ENCODE results near the gene PCNX1. TPM values are rescaled to one million over a fixed set of nuclear protein-coding genes. Genes with fewer than 3 reads are reported as not detected.

Gene PCNX1
- total RNA-seq, 1 experiment from 2014 or later = 48.0 TPM

DNA sequence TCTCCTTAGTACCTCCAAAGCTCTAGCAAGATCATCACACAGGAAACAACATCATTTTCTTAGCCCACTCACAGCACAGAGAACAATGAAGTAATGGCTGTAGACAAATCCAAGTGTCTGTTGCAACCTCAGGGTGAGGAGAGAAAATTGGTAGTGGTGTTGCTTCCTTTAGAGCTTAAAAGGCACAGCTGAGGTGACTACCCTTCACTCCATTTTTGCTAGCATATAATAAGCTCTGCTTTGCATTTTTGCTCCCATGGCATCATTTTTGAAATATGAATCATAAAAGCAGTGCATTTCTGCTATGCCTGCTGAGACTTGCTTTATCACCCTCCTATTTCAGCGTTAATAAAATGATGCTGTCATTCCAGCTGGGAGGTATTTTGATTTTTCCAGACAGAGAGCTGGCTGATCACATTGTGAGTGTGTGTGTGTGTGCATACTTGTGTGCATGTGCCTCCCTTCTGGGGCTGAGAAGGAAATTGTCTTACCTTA is 18.5 kb upstream of the PCNX1 start:
- H3K14ac ChIP-seq (ENCODE audit: insufficient read depth, low read length) = no peak overlapping the region
- Mint-ChIP-seq H3K27me3 (ENCODE audit: low read depth) (no peaks in the 10 kb centered on the region), H3K9me3 (no peaks in the 10 kb centered on the region), H3K4me1 (peaks cover 24 to 25% of the 10 kb centered on the region in 2 experiments), H3K36me3 (ENCODE audit: insufficient read depth in 1 of 3, low read depth in 3 of 3) (no peaks in the 10 kb centered on the region), H3K27ac (no peak overlapping the region), H3K4me3 (no peak overlapping the region)
- H3K4me2 ChIP-seq (ENCODE audit: insufficient read depth, insufficient read length, low read length) = no peak overlapping the region
- no peak overlapping the region for H2AK5ac ChIP-seq (ENCODE audit: insufficient read length, low read length)
- H3K23me2 ChIP-seq (ENCODE audit: insufficient read length, low read depth, low read length, poor library complexity, severe bottlenecking) = no peaks in the 10 kb centered on the region
- H3K9me3 ChIP-seq (ENCODE audit: control insufficient read depth, low read depth, low read length) = no peaks in the 10 kb centered on the region
- no peak overlapping the region for H3K4ac ChIP-seq (ENCODE audit: low read depth, low read length)
- H4K91ac ChIP-seq (ENCODE audit: insufficient read length, low read depth, low read length) = no peak overlapping the region
- H2AFZ ChIP-seq (ENCODE audit: low read length) = no peak overlapping the region
- no peak overlapping the region for H4K5ac ChIP-seq (ENCODE audit: insufficient read length, low read depth, low read length)
- no peak overlapping the region for H4K8ac ChIP-seq (replicated peaks; ENCODE audit: insufficient read length, low read depth, low read length)
- H2BK120ac ChIP-seq (ENCODE audit: low read depth, low read length, poor library complexity, severe bottlenecking) = no peak overlapping the region
- no peaks in the 10 kb centered on the region for H4K20me1 ChIP-seq (ENCODE audit: control insufficient read depth, insufficient read depth, insufficient read length)
- no peak overlapping the region for H2BK12ac ChIP-seq (ENCODE audit: insufficient read length, low read depth, low read length)
- no CpG with 5 or more reads among the region's 1 CpG for WGBS (ENCODE audit: extremely low coverage, insufficient read length, low lambda C conversion rate)
- no peaks in the 10 kb centered on the region for H3K79me2 ChIP-seq (ENCODE audit: insufficient read depth, low read length)
- H2BK15ac ChIP-seq (ENCODE audit: low read depth, low read length) = no peak overlapping the region
- H3K23ac ChIP-seq (ENCODE audit: insufficient read length, low read depth, low read length) = no peak overlapping the region
- H3K27ac ChIP-seq (ENCODE audit: insufficient read length, low read depth, low read length) = no peak overlapping the region
- no peak overlapping the region for H3T11ph ChIP-seq (ENCODE audit: low read length)
- H3K4me1 ChIP-seq (ENCODE audit: insufficient read depth, low read length) = no peaks in the 10 kb centered on the region
- H2BK5ac ChIP-seq (ENCODE audit: insufficient read length, low read length) = no peak overlapping the region
- H2BK20ac ChIP-seq (ENCODE audit: low read depth, low read length, poor library complexity, severe bottlenecking) = no peak overlapping the region
- no peak overlapping the region for H3K56ac ChIP-seq (ENCODE audit: insufficient read length, low read depth, low read length)
- H3K27me3 ChIP-seq (ENCODE audit: insufficient read depth, low read length) = no peaks in the 10 kb centered on the region
- TF ChIP-seq, protein P1, sequence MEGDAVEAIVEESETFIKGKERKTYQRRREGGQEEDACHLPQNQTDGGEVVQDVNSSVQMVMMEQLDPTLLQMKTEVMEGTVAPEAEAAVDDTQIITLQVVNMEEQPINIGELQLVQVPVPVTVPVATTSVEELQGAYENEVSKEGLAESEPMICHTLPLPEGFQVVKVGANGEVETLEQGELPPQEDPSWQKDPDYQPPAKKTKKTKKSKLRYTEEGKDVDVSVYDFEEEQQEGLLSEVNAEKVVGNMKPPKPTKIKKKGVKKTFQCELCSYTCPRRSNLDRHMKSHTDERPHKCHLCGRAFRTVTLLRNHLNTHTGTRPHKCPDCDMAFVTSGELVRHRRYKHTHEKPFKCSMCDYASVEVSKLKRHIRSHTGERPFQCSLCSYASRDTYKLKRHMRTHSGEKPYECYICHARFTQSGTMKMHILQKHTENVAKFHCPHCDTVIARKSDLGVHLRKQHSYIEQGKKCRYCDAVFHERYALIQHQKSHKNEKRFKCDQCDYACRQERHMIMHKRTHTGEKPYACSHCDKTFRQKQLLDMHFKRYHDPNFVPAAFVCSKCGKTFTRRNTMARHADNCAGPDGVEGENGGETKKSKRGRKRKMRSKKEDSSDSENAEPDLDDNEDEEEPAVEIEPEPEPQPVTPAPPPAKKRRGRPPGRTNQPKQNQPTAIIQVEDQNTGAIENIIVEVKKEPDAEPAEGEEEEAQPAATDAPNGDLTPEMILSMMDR (conservative IDR thresholded peaks at IDR 0.05) = no peak
- H3K9ac ChIP-seq (ENCODE audit: extremely low read depth, insufficient read length, low read length) = no peak overlapping the region
- DNase-seq = no peak
- H3K79me1 ChIP-seq (ENCODE audit: insufficient read depth, low read depth, low read length, poor library complexity, severe bottlenecking) = no peaks in the 10 kb centered on the region
- H3K18ac ChIP-seq (ENCODE audit: insufficient read length, low read depth, low read length) = no peak overlapping the region

Measured in H9 (cell line).